ENCODE data around the gene USF1. TPM values are rescaled to one million over a fixed set of nuclear protein-coding genes. Genes with fewer than 3 reads are reported as not detected.

USF1 gene
- total RNA-seq = 100 to 1,000 TPM in 3 of 8 experiments, 10 to 100 TPM in 5; 60.3 to 156 (median 85.6) TPM

GRCh38 chr1:161045736-161046604 is at the start of gene USF1:
Gene USF1, minus strand, starts transcription at chr1:161045977. Its CDS starts 2,702 bp downstream, at chr1:161043275.
- peak; percentile 80 to 87 (median 85) for ATAC-seq (replicated peaks in 6 of 8)
- H3K4me1 ChIP-seq (replicated peaks in 1 of 2) = peaks cover 9 to 15% of the 10 kb centered on the region in 2 donors
- peak within 1 kb of the TSS; percentile 98 to 99 for H3K27ac ChIP-seq
- in situ Hi-C loops (cut with MboI; ENCODE audit: low pct_unique_long_range_greater_than_20kb in 2 of 9, low sequenced_read_pairs in 9 of 9, unreplicated experiment in 9 of 9) = loop anchor here in 1 of 9 experiments (25.0 kb wide), 1 partner anchor 91 kb away; the partner anchor contains the start of gene DEDD
- peak within 1 kb of the TSS; percentile 61 to 81 (median 62) for H3K4me3 ChIP-seq
- WGBS, 10 experiments = 0 to 2% (median 0%) methylated on average over 1 to 18 of the region's 29 CpGs; no CpG with 5 or more reads in 1 of the 10 experiments

- Histone ChIP-seq H3K27ac (no peak overlapping the region), H3K4me1 (replicated peaks in 1 of 2) (peaks cover 2 to 9% of the 10 kb centered on the region in 2 donors), H3K4me3 (no peak overlapping the region)
- in situ Hi-C loops (cut with MboI; ENCODE audit: low pct_unique_long_range_greater_than_20kb in 2 of 9, low sequenced_read_pairs in 9 of 9, unreplicated experiment in 9 of 9) = loop anchor here in 1 of 9 experiments (25.0 kb wide), 1 partner anchor 108 kb away; no protein-coding TSS in a partner anchor
- 90 to 100% (median 95%) methylated on average over 1 to 6 of the region's 6 CpGs for WGBS, 10 experiments
- ATAC-seq (replicated peaks in 6 of 8) = no peak
Observed at GRCh38 chr1:161095230-161095629, 49.5 kb upstream of the USF1 start.

- 73 to 100% (median 91%) methylated on average over 1 to 14 of the region's 14 CpGs for WGBS, 10 experiments
- H3K27ac ChIP-seq = no peak overlapping the region
- H3K4me1 ChIP-seq (replicated peaks in 1 of 2) = peaks cover 2 to 9% of the 10 kb centered on the region in 2 donors
- no peak overlapping the region for H3K4me3 ChIP-seq
- in situ Hi-C loops (cut with MboI; ENCODE audit: low pct_unique_long_range_greater_than_20kb in 2 of 9, low sequenced_read_pairs in 9 of 9, unreplicated experiment in 9 of 9) = loop anchor here in 1 of 9 experiments (25.0 kb wide), 1 partner anchor 107 kb away; no protein-coding TSS in a partner anchor
- no peak for ATAC-seq (replicated peaks in 6 of 8)
Observed at GRCh38 chr1:161094481-161094880, 48.7 kb upstream of the USF1 start.

- no peak for ATAC-seq (replicated peaks in 6 of 8)
- WGBS, 10 experiments = 72 to 100% (median 79%) methylated on average over 1 to 3 of the region's 3 CpGs; no CpG with 5 or more reads in 7 of the 10 experiments
- in situ Hi-C loops (cut with MboI; ENCODE audit: low pct_unique_long_range_greater_than_20kb in 2 of 9, low sequenced_read_pairs in 9 of 9, unreplicated experiment in 9 of 9) = loop anchor here in 1 of 9 experiments (25.0 kb wide), 1 partner anchor 105 kb away; no protein-coding TSS in a partner anchor
- no peak overlapping the region for H3K27ac ChIP-seq
- no peak overlapping the region for H3K4me3 ChIP-seq
- H3K4me1 ChIP-seq (replicated peaks in 1 of 2) = peaks cover 2 to 5% of the 10 kb centered on the region in 2 donors
Observed at GRCh38 chr1:161092621-161093028, 46.8 kb upstream of the USF1 start.

GRCh38 chr1:161091796-161092507 is 46.2 kb upstream of the USF1 start:
- H3K4me3 ChIP-seq = no peak overlapping the region
- 66 to 100% (median 93%) methylated on average over 1 to 7 of the region's 7 CpGs; no CpG with 5 or more reads in 3 of the 10 experiments for WGBS, 10 experiments
- in situ Hi-C loops (cut with MboI; ENCODE audit: low pct_unique_long_range_greater_than_20kb in 2 of 9, low sequenced_read_pairs in 9 of 9, unreplicated experiment in 9 of 9) = loop anchor here in 1 of 9 experiments (25.0 kb wide), 1 partner anchor 105 kb away; no protein-coding TSS in a partner anchor
- no peak overlapping the region for H3K27ac ChIP-seq
- ATAC-seq (replicated peaks in 6 of 8) = no peak
- no peaks in the 10 kb centered on the region for H3K4me1 ChIP-seq (replicated peaks in 1 of 2)

- H3K4me3 ChIP-seq = no peak overlapping the region
- ATAC-seq (replicated peaks in 6 of 8) = no peak
- WGBS, 10 experiments = 76 to 96% (median 83%) methylated on average over 1 to 5 of the region's 5 CpGs; no CpG with 5 or more reads in 4 of the 10 experiments
- H3K4me1 ChIP-seq (replicated peaks in 1 of 2) = no peaks in the 10 kb centered on the region
- in situ Hi-C loops (cut with MboI; ENCODE audit: low pct_unique_long_range_greater_than_20kb in 2 of 9, low sequenced_read_pairs in 9 of 9, unreplicated experiment in 9 of 9) = loop anchor here in 1 of 9 experiments (25.0 kb wide), 1 partner anchor 104 kb away; no protein-coding TSS in a partner anchor
- H3K27ac ChIP-seq = no peak overlapping the region
Observed at GRCh38 chr1:161091093-161091492, 45.3 kb upstream of the USF1 start.

GRCh38 chr1:161090617-161091016 is 44.8 kb upstream of the USF1 start:
- Histone ChIP-seq H3K27ac (no peak overlapping the region), H3K4me1 (replicated peaks in 1 of 2) (no peaks in the 10 kb centered on the region), H3K4me3 (no peak overlapping the region)
- in situ Hi-C loops (cut with MboI; ENCODE audit: low pct_unique_long_range_greater_than_20kb in 2 of 9, low sequenced_read_pairs in 9 of 9, unreplicated experiment in 9 of 9) = loop anchor here in 1 of 9 experiments (25.0 kb wide), 1 partner anchor 103 kb away; no protein-coding TSS in a partner anchor
- no peak for ATAC-seq (replicated peaks in 6 of 8)
- WGBS, 10 experiments = 60 to 100% (median 83%) methylated on average over 1 to 3 of the region's 3 CpGs; no CpG with 5 or more reads in 1 of the 10 experiments

GRCh38 chr1:161089938-161090337 is 44.2 kb upstream of the USF1 start:
- Histone ChIP-seq H3K27ac (no peak overlapping the region), H3K4me1 (replicated peaks in 1 of 2) (no peaks in the 10 kb centered on the region), H3K4me3 (no peak overlapping the region)
- in situ Hi-C loops (cut with MboI; ENCODE audit: low pct_unique_long_range_greater_than_20kb in 2 of 9, low sequenced_read_pairs in 9 of 9, unreplicated experiment in 9 of 9) = loop anchor here in 1 of 9 experiments (25.0 kb wide), 1 partner anchor 103 kb away; no protein-coding TSS in a partner anchor
- no peak for ATAC-seq (replicated peaks in 6 of 8)
- WGBS, 10 experiments = 83 to 100% (median 97%) methylated on average over 1 to 5 of the region's 5 CpGs; no CpG with 5 or more reads in 2 of the 10 experiments

- WGBS, 10 experiments = 60 to 100% (median 75%) methylated on average over 1 to 13 of the region's 22 CpGs; no CpG with 5 or more reads in 5 of the 10 experiments
- peaks cover 0 to 3% of the 10 kb centered on the region in 2 donors for H3K4me1 ChIP-seq (replicated peaks in 1 of 2)
- ATAC-seq (replicated peaks in 6 of 8) = no peak
- H3K27ac ChIP-seq = no peak within 1 kb of the TSS
- H3K4me3 ChIP-seq = no peak within 1 kb of the TSS
- in situ Hi-C loops (cut with MboI; ENCODE audit: low pct_unique_long_range_greater_than_20kb in 2 of 9, low sequenced_read_pairs in 9 of 9, unreplicated experiment in 9 of 9) = loop anchor here in 1 of 9 experiments (25.0 kb wide), 1 partner anchor 102 kb away; no protein-coding TSS in a partner anchor
Observed at GRCh38 chr1:161089251-161089924, 43.6 kb upstream of the USF1 start, which contains the start of gene NECTIN4. Gene NECTIN4, minus strand, starts transcription at chr1:161089558. Its CDS starts 262 bp downstream, at chr1:161089296.

- in situ Hi-C loops (cut with MboI; ENCODE audit: low pct_unique_long_range_greater_than_20kb in 2 of 9, low sequenced_read_pairs in 9 of 9, unreplicated experiment in 9 of 9) = loop anchor here in 1 of 9 experiments (25.0 kb wide), 1 partner anchor 101 kb away; no protein-coding TSS in a partner anchor
- Histone ChIP-seq H3K27ac (no peak overlapping the region), H3K4me3 (no peak overlapping the region), H3K4me1 (replicated peaks in 1 of 2) (peaks cover 2 to 11% of the 10 kb centered on the region in 2 donors)
- ATAC-seq (replicated peaks in 6 of 8) = peak in 1 of 8 experiments; percentile 28
- WGBS, 10 experiments = 60 to 75% (median 69%) methylated on average over 1 to 2 of the region's 3 CpGs; no CpG with 5 or more reads in 6 of the 10 experiments
Observed at GRCh38 chr1:161088587-161089110, 42.9 kb upstream of the USF1 start.

GRCh38 chr1:161086457-161086856 is 40.7 kb upstream of the USF1 start:
- no peak overlapping the region for H3K27ac ChIP-seq
- WGBS, 10 experiments = 0 to 40% (median 10%) methylated on average over 1 to 2 of the region's 4 CpGs; no CpG with 5 or more reads in 6 of the 10 experiments
- peaks cover 5 to 19% of the 10 kb centered on the region in 2 donors for H3K4me1 ChIP-seq (replicated peaks in 1 of 2)
- in situ Hi-C loops (cut with MboI; ENCODE audit: low pct_unique_long_range_greater_than_20kb in 2 of 9, low sequenced_read_pairs in 9 of 9, unreplicated experiment in 9 of 9) = loop anchor here in 1 of 9 experiments (25.0 kb wide), 1 partner anchor 99 kb away; no protein-coding TSS in a partner anchor
- H3K4me3 ChIP-seq = no peak overlapping the region
- ATAC-seq (replicated peaks in 6 of 8) = peak in 3 of 8 experiments; percentile 6 to 49 (median 9)

Data from motor neuron (in vitro differentiated cells).